HG02610 (cell line): ENCODE measurements around the gene NHERF1.

Experiments used
- ATAC-seq: cut with Tn5 transposase; IDR thresholded peaks from one replicate; pipeline ENCODE4 v1.9.1; 2021; ENCODE audit warnings: mild to moderate bottlenecking, moderate library complexity; ENCODE audit not compliant: unreplicated experiment

The NHERF1 gene

DNA sequence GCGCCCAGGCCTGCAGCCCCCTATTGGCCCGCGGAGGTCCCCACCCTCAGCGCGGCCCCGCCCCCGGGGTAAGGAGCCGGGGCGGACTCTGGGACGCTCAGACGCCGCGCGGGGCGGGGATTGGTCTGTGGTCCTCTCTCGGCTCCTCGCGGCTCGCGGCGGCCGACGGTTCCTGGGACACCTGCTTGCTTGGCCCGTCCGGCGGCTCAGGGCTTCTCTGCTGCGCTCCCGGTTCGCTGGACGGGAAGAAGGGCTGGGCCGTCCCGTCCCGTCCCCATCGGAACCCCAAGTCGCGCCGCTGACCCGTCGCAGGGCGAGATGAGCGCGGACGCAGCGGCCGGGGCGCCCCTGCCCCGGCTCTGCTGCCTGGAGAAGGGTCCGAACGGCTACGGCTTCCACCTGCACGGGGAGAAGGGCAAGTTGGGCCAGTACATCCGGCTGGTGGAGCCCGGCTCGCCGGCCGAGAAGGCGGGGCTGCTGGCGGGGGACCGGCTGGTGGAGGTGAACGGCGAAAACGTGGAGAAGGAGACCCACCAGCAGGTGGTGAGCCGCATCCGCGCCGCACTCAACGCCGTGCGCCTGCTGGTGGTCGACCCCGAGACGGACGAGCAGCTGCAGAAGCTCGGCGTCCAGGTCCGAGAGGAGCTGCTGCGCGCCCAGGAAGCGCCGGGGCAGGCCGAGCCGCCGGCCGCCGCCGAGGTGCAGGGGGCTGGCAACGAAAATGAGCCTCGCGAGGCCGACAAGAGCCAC is at the start of gene NHERF1:
Gene NHERF1, plus strand, starts transcription at position 100 of the 750 bp plus-strand sequence. Its CDS starts 219 bp downstream, at position 319.
- peak; percentile 92 for ATAC-seq

DNA sequence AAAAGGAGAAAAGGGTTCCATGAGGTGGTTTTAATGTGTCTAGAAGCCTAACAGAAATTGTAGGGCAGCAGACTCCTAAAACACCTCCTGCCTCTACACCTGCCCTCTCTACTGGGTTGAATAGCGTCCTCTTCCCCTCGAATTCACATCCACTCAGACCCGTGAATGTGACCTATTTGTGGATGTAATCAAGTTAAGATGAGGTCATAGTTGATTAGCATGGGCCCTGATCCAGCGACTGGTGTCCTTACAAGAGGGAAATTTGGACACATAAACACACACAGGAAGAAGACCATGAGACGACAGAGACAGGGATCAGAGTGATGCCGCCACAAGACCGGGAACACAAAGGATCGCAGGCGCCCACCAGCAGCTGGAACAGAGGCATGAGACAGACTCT is 49.2 kb upstream of the NHERF1 start:
- ATAC-seq: no peak

DNA sequence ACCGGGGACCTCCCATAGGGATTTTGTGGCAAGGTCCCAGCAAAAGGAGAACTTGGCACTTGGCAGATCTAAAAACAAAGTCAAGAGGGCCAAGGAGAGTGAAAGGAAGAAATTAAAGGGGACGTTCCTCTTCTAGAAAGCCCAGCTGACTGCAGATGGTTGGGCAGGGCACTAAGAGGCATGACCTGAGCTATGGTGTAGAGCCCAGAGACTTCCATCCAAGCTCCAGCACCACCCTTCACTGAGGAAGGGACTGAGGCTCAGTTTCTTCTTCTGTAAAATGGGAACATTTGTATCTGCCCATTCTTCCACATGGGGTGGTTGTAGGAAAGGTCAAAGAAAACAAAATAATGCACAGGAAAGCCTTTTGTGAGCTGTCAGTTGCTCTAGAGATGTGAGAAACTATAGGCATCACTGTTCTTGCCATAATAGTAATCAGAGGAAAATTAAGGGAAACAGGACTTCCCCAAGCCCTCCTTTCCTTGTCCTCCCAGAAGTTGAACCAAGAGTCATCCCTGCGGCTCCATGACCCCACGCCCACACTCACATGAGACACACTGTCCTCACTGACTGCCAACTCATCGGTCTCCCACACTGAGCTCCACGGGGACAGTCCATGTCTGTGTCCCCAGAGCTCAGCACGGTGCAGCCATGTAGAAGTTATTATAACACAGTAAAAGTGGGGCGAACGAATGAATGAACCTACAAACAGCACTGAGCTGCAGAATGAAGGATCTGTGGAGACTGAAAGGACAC is 46.1 kb upstream of the NHERF1 start:
- no peak for ATAC-seq

DNA sequence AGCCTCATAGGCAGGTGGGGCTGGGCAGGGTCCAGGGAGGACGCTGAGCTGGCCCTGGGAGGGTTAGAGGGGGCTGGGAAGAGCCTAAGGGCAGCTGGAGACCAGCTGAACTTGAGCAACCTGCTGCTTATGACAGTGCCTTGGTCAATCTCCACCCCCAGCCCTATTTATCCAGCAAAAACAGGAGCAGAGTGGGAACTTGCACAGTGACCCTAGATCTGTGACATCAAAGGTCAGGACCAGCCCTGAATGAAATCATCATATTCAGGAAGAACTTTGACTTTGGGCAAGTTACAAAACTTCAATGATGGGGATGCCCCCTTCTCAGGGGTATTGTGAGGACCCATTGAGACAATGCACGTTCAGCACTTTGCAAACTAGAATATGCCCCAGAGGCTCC is 45.1 kb upstream of the NHERF1 start:
- ATAC-seq: no peak

DNA sequence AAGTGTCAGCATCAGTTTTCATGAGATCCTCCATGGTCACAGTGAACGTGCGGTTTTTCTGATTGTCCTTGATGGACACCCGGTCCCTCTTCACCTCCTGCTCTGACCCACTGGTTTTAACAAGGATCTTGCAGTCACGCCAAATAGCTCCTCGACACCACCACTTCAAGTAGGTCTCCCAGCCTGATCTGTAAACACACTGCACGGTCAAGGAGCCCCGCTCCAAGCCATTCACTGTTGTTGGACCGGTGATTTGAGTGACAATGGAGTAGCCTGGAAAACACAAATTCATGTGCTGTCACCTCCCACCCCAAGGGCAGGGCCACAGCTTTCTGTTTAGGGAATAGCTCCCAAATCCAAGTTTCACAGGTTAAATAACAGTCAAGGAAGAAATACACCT is 43.9 kb upstream of the NHERF1 start:
- no peak for ATAC-seq

DNA sequence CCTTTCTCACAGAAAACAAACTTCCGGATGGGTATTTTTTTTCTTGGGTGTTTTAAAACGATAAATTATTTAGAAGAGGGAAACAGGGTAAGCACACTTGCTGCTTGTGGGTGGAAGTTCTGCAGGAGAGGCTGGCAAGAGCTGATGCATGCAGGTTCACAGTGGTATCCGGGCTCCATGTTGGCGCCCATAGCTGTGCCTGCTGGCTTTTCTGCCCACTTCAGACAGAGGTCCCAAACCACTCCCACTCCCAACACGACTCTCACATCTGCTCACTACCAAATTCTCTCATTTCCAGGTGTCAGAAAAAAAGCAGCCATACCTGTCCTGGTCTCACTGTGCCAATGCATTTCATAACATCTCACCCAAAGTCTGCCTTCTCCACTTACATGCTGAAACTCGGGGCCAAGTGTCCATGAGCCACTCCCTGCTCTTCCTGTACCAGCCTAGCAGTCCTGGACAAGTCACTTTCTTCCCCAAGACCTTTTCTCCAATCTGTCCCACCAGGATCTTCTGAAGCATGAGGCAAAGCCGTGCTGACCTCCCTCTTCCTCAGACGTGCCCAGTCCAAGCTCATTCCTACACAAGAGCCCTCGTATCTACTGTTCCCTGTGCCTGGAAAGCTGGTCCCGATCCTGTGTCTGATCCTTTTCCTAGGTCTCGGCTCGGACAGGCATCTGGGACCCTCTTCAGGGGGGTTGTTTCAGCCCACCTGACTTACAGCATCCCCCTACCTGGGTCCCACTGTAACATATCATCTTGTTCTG is 37.2 kb upstream of the NHERF1 start:
- ATAC-seq: no peak

DNA sequence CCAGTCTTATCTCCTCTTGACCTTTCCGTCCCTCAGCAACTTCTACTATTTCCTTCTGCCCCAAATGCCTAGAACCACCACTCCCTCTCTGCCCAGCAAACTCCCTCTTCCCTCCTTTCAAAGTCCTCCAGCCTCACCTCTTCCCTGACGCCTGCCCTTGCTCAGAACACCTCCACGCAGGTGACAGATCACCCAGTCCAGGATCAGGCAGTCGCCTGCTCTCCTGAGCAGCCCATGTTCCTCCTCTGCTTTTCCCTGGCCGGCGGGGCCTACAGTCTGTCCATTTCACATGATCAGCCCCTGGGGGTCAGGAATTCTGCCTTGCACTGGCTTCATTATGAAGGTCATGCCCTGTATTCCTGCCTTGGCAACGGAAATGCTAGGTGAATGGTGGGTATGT is 36.1 kb upstream of the NHERF1 start:
- no peak for ATAC-seq

DNA sequence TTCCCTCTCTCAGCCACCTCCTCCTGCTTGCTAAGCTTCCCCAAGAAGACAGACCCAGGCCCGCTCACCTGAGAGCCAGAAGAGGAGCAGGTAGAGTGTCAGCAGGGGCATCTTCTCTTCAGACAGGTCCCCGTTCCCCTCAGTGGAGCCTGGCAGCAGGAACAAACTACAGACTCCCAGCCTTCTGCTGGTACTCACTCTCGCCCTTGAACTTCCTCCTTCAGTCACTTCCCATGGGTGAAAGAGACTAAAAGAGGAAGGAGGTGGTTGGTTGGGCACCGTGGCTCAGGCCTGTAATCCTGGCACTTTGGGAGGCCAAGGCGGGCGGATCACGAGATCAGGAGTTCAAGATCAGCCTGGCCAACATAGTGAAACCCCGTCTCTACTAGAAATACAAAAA is 35.7 kb upstream of the NHERF1 start, which contains the start of gene CD300LF:
Gene CD300LF, minus strand, starts transcription at position 168 of the 400 bp plus-strand sequence. Its CDS starts 57 bp downstream, at position 111.
- no peak for ATAC-seq

DNA sequence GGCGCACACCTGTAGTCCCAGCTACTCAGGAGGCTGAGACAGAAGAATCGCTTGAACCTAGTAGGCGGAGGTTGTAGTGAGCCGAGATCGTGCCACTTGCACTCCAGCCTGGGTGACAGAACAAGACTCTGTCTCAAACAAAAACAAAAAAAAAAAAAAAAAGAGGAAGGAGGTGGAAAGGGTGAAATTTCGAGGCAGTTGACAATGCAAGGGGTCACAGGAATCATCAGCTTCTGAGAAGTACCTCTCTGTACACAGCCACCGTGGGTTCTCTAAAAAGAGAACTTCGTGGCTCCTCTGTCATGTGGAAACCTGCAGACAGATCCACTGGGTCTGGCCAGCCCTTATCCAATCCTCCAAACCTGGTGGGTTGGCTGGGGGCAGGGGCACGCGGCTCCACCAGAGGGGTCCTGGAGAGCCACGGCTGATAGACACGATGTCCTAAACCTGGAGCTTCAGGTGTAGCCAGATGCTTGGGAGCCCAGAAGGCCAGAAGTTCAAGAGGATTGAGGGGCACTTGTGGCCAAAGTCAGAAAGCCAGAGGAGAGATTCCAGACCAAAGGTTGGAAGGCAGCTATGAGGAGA is 35.2 kb upstream of the NHERF1 start:
- no peak for ATAC-seq

DNA sequence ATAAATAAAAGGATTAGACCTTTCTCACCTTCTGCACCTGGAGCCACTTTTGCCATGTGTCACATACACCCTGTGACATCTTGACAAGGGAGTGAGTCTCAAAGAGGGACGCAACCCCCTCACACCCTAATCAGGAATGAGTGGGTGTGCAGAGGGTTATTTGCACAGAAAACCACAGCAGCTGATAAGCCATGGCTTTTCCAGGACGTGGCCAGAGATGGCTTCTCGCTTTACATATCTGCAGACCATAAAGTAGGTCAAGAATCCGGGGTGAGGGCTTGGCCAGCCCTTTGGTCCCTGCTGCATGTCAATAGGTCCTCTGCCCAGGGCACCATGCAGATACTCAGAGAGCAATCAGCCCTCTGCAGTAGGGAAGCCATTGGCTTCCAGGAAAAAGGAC is 33.3 kb upstream of the NHERF1 start:
- ATAC-seq: no peak

DNA sequence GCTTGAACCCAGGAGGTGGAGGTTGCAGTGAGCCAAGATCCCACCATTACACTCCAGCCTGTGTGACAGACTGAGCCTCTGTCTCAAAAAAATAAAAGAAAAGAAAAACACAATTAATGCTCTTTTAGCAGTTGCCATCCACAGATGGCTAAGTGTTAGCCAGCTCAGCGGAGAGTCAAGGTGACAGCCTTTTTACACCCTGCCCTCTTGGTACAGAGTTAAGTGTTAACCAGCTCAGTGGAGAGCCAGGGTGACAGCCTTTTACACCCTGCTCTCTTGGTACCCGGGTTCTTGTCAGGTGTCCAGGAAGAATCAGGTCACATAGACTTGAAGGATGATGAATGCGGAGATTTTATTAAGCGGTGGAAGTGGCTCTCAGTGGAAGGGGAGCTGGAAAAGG is 27.9 kb upstream of the NHERF1 start:
- no peak for ATAC-seq

DNA sequence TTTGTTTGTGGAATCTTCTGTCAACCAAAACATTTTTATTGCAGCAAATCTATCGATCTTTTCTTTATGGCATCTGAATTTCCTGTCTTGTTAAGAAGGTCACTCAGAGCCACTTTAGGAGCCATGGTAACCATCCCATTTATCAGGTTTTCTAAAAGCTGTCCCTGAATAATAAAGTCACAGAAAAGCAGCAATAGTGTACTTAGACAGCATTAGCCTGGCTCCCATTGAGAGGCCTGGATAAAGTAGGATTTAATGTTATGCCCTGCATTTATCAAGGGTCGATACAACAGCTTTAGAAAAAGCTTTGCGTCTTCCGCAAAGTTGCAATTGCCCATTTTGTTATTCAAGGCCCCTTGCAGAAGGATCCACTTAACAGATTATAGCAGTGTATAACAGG is 25.6 kb upstream of the NHERF1 start:
- ATAC-seq: no peak

DNA sequence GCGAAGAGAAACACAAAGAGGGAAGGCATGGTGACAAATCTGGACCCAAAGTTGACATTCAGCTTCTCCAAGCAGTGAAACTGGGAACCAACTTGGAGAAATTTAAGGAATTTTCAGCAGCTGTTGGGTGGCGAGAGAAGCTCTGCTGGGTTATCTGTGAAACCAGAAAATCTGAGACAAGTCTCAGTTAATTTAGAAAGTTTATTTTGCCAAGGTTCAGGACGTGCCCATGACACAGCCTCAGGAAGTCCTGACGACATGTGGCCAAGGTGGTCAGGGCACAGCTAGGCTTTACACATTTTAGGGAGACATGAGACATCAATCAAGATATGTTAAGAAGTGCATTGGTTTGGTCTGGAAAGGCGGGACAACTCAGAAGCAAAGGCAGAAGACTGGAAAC is 24.5 kb upstream of the NHERF1 start:
- no peak for ATAC-seq

DNA sequence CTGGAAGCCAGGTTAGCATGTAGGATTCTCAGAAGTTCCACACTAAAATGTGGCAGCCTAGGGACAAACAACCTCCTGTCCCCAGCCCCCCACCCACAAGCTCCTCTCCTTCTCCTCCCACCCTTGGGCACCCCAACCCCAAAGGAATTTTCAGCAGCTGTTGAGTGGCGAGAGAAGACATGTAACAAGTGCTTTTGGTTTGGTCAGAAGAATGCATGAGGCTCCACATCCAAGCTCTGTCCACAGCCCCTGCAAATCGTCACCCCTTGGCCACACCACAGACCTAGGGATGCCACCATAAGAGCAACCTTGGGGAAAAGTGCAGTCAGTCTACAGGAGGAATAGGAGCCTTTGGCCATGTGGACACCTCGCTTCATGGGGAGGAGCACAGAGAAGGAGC is 23.3 kb upstream of the NHERF1 start:
- no peak for ATAC-seq

DNA sequence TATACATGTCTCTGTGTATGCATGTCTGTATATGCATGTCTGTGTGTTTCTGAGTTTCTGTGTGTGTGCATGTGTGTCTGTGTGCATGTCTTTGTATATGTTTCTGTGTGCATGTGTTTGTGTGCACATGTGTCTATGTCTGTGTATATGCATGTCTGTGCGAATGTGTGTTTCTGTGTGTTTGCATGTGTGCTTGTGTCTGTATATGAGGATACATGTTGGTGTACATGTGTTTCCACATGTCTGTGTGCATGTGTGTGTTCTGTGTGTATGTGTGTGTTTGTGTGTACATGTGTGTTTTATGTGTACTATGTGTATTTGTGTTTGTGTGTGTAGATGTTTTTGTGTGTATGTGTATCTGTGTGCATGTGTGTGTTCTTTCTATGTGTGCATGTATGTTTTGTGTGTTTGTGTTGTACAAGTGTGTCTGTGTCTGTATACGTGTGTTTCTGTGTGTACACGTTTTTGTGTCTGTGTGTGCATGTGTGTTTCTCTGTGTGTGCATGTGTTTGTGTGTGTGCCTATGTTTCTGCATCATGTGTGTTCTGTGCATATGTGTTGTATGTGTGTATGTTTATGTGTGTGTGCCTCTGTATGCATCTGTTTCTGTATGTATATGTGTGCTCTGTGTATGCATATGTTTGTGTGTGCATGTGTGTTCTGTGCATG is 20.3 kb upstream of the NHERF1 start:
- no peak for ATAC-seq

DNA sequence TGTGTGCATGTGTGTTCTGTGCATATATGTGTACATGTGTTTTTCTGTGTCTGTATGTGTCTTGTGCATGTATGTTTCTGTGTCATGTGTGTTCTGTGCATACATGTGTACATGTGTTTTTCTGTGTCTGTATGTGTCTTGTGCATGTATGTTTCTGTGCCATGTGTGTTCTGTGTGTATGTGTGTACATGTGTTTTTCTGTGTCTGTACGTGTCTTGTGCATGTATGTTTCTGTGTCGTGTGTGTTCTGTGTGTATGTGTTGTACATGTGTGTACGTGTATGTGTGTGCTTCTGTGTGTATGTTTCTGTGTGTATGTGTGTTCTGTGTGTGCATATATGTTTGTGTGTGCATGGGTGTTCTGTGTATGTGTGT is 19.7 kb upstream of the NHERF1 start:
- ATAC-seq: no peak

DNA sequence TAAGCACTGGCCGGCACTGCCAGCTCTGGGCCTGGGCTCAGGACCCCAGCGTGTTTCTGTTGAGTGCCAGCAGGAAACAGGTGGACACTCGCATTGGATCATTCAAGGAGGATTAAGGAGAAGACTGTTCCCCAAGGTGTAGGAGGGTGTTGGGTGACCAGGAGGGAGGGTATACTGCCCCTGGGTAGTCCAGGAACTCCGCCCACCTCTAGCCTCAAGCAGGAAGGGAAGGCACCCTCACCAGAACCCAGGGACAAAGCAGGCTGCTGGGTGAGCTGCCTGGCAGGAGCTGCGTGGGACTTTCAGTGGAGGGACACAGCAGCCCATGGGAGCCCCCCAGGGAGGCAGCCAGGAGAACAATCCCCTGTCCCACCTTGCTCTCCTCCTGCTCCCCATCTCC is 19.1 kb upstream of the NHERF1 start:
- no peak for ATAC-seq

DNA sequence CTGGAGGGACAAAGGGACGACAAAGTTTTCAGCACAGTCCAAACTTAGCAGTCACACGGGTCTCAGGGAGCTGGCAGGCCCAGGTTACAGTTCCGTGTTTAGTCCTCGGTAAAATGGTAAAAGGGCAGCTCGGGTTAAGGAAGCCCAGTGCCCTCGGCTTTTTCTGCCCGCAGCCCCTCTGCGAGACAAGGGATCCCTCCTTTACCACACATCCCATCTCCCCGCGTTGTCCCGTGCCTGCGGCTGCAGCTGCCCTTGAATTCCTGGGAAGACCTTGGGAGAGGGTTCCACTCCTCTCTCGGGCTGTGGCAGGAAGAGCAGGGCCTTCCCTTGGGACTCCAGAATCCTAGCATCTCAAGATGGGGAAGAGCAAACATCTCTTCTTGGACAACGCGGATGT is 18.6 kb upstream of the NHERF1 start:
- no peak for ATAC-seq

DNA sequence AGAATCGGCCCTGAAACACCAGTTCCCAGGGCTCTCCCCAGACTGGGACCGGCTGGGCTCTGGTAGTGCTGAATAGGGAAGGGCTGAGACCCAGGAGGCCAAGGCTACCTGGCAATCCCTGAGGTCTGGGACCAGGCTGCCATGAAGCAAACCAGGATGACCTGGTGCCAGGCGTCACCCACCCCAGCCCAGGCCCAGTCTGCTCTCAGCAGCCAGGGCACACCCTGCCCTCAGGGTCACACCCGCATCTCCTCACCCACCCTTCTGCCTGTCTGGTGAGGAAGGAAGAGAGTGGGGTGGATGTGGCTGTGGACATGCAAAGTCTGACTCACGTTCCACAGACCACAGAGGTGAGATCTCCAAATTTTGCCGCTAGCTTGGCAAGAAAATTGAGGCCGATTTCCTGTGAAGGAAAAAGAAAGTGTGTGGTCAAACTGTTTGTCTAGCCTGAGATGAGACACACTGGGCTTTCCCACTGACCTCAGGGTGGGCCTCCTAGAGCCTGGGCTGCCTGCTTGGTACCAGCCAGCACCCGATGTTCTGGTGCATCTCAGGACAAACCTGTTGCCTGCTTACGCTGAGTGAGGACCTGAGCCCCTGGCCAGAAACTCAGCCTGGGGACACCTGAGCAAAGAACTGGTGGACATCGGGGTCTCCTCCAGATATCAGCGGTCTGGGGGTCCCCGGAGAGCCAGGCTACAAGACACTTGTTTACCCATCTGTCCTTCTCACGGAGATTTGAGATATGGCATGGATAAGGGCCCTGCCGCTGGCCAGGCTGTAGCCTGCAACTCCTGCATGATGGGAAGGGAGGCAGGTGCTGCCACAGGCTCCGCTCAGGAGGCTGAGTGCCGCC is 17.7 kb upstream of the NHERF1 start:
- peak; percentile 48 for ATAC-seq

DNA sequence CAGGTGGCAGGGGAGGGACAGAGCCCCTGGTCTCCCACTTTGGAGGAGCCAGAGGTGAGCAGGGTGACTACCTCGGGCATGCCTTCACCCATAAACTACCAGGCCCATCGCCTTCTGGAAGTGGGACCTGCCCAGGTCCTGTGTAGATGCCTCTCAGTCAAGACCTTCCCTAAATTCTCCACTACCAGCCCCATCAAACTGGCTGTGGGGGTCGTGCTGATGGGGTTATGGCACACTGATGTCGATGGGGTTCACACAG is 17.2 kb upstream of the NHERF1 start:
- ATAC-seq: no peak
